GM20431 (cell line): ENCODE measurements around the gene NODAL.

Source experiments
- in situ Hi-C: fragments of 300-500 bp; cut with MseI, MboI; formaldehyde crosslinking; loops from one replicate; pipeline ENCODE4 v1.15.0; 2020; ENCODE audit warnings: low sequenced_read_pairs; ENCODE audit not compliant: unreplicated experiment

NODAL gene

GRCh38 chr10:70465832-70466231 is 24.4 kb upstream of the NODAL start:
- in situ Hi-C loops, result loop anchor here (10.0 kb wide), 2 partner anchors 79 to 289 kb away; no protein-coding TSS in a partner anchor

GRCh38 chr10:70465278-70465677 is 23.8 kb upstream of the NODAL start:
- in situ Hi-C loops, result loop anchor here (10.0 kb wide), 2 partner anchors 80 to 290 kb away; no protein-coding TSS in a partner anchor

- in situ Hi-C loops, result loop anchor here (10.0 kb wide), 2 partner anchors 82 to 292 kb away; no protein-coding TSS in a partner anchor
These were observed 21.0 kb upstream of the NODAL start for GRCh38 chr10:70462349-70462984.

GRCh38 chr10:70461397-70462348 is 20.2 kb upstream of the NODAL start:
- in situ Hi-C loops, result loop anchor here (10.0 kb wide), 2 partner anchors 83 to 293 kb away; no protein-coding TSS in a partner anchor

GRCh38 chr10:70459774-70460490 is 18.5 kb upstream of the NODAL start:
- in situ Hi-C loops, result loop anchor here (10.0 kb wide), 2 partner anchors 85 to 295 kb away; no protein-coding TSS in a partner anchor

GRCh38 chr10:70459061-70459773 is 17.7 kb upstream of the NODAL start:
- in situ Hi-C loops, result no loop called here

- in situ Hi-C loops, result no loop called here
These were observed 17.0 kb upstream of the NODAL start for GRCh38 chr10:70458329-70459060.

GRCh38 chr10:70457759-70458305 is 16.4 kb upstream of the NODAL start:
- in situ Hi-C loops, result no loop called here

- in situ Hi-C loops, result no loop called here
These were observed 14.7 kb upstream of the NODAL start for GRCh38 chr10:70456164-70456563.

- in situ Hi-C loops, result no loop called here
These were observed 13.7 kb upstream of the NODAL start for GRCh38 chr10:70455213-70455630.

- in situ Hi-C loops, result no loop called here
These were observed 6.8 kb upstream of the NODAL start for GRCh38 chr10:70448236-70448635.

- in situ Hi-C loops, result no loop called here
These were observed 4.5 kb upstream of the NODAL start for GRCh38 chr10:70445718-70446657.

- in situ Hi-C loops, result no loop called here
These were observed 3.3 kb upstream of the NODAL start for GRCh38 chr10:70444744-70445143.

- in situ Hi-C loops, result no loop called here
These were observed 979 bp upstream of the NODAL start for GRCh38 chr10:70442332-70442988.

GRCh38 chr10:70441895-70442309 is 421 bp upstream of the NODAL start:
- in situ Hi-C loops, result no loop called here

GRCh38 chr10:70440296-70441160 is 953 bp downstream of the NODAL start:
- in situ Hi-C loops, result no loop called here
